CD4-positive, alpha-beta T cell (primary cell): ENCODE data around the gene OR52N5. TPM values are rescaled to one million over a fixed set of nuclear protein-coding genes. Genes with fewer than 3 reads are reported as not detected.

Experiments
- ATAC-seq: fragments of 200-7000 bp; cut with Tn5 transposase; one replicate; pipeline ENCODE4 v1.10.0; 2022; ENCODE audit warnings: mild to moderate bottlenecking; ENCODE audit not compliant: poor library complexity
- CTCF ChIA-PET: fragments of 350-600 bp; sonication (Branson Sonifier 250); formaldehyde crosslinking; loops from one replicate; lab custom pipeline; 2021; ENCODE audit warnings: antibody characterized with exemption, inconsistent platforms; lab: Charles Lee
- POLR2A ChIA-PET: fragments of 350-600 bp; sonication (Branson Sonifier 250); formaldehyde crosslinking; loops from one replicate; lab custom pipeline; 2021; ENCODE audit warnings: antibody characterized with exemption, inconsistent platforms; lab: Charles Lee
- DNase-seq, 14 experiments: peaks; one replicate each; pipeline ENCODE4 v3.0.0-alpha.2; 2013 to 2020; ENCODE audit warnings: mixed read lengths in 2 of 14
- H3K27ac ChIP-seq, 2 donors: one replicate each; pipeline versions ENCODE4 v1.5.1 to v1.7.0; 2013; ENCODE audit warnings: low read length in 2 of 2, low read depth in 1 of 2, mild to moderate bottlenecking in 1 of 2
- H3K27me3 ChIP-seq, 2 experiments: 1 replicate in 1 of 2; 2 replicates in 1 of 2; pipeline versions ENCODE4 v1.6.1 to v1.7.0; 2013; ENCODE audit warnings: low read length in 2 of 2, control low read depth in 1 of 2, mild to moderate bottlenecking in 1 of 2, moderate library complexity in 1 of 2; ENCODE audit not compliant: insufficient read depth in 2 of 2, control insufficient read depth in 1 of 2
- H3K36me3 ChIP-seq: one replicate; pipeline ENCODE4 v1.6.1; 2013; ENCODE audit warnings: low read length, control low read depth; ENCODE audit not compliant: insufficient read depth
- H3K4me1 ChIP-seq: one replicate; pipeline ENCODE4 v1.6.1; 2013; ENCODE audit warnings: low read length, control low read depth; ENCODE audit not compliant: insufficient read depth
- H3K4me3 ChIP-seq: one replicate; pipeline ENCODE4 v1.5.1; 2013; ENCODE audit warnings: mild to moderate bottlenecking, low read length, moderate library complexity
- H3K9me3 ChIP-seq, 2 experiments: 1 replicate in 1 of 2; 2 replicates in 1 of 2; pipeline versions ENCODE4 v1.6.1 to v1.7.0; 2013; ENCODE audit warnings: low read length in 2 of 2, mild to moderate bottlenecking in 2 of 2, control low read depth in 1 of 2, moderate library complexity in 1 of 2; ENCODE audit not compliant: control insufficient read depth in 1 of 2, insufficient read depth in 1 of 2
- H3K27ac Mint-ChIP-seq: one replicate; pipeline ENCODE4 v1.8.0; 2020; ENCODE audit warnings: mixed read lengths
- H3K27me3 Mint-ChIP-seq: one replicate; pipeline ENCODE4 v1.8.0; 2021; ENCODE audit warnings: mixed read lengths
- H3K36me3 Mint-ChIP-seq: one replicate; pipeline ENCODE4 v1.8.0; 2021; ENCODE audit warnings: low read depth, mixed read lengths
- H3K4me1 Mint-ChIP-seq: one replicate; pipeline ENCODE4 v1.8.0; 2021; ENCODE audit warnings: low read depth, mixed read lengths
- H3K4me3 Mint-ChIP-seq: one replicate; pipeline ENCODE4 v1.8.0; 2020; ENCODE audit warnings: mild to moderate bottlenecking, mixed read lengths
- H3K9me3 Mint-ChIP-seq: one replicate; pipeline ENCODE4 v1.8.0; 2020; ENCODE audit warnings: mixed read lengths
- intact Hi-C, 2 experiments: fragments of 100-400 bp; cut with DNase I in 1 of 2; cut with micrococcal nuclease in 1 of 2; formaldehyde crosslinking; loops; one replicate each; pipeline versions ENCODE4 v1.15.1 to v1.9.0; 2023 to 2025; cut with DNase I, micrococcal nuclease
- total RNA-seq, 174 experiments: library from RNA in 2 of 174; stranded (reverse) in 2 of 174; gene quantifications; one replicate each; pipeline ENCODE4 v1.2.3 and lab custom pipeline; 2021 to 2026
- TF ChIP-seq, protein P1 (sequence below): fragments of 200-600 bp; IDR thresholded peaks from one replicate; pipeline ENCODE4 v1.8.0; 2022; ENCODE audit warnings: antibody characterized with exemption, mild to moderate bottlenecking

The OR52N5 gene
- total RNA-seq, 2 experiments from 2014 or later = not detected

DNA sequence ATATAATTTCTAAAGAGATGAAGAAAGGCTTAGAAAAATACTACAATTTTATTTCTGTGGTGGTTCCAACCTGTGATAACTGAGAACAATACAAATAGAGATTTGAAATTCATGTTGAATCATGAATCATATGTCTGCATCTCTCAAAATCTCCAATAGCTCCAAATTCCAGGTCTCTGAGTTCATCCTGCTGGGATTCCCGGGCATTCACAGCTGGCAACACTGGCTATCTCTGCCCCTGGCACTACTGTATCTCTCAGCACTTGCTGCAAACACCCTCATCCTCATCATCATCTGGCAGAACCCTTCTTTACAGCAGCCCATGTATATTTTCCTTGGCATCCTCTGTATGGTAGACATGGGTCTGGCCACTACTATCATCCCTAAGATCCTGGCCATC, 46.8 kb downstream of the OR52N5 start, which contains the start of gene OR56B1:
OR56B1 (plus strand) TSS at position 53 of the 400 bp plus-strand sequence; CDS start at position 122, 69 bp downstream.
- H3K4me3 Mint-ChIP-seq = no peak within 1 kb of the TSS
- intact Hi-C loops = no loop called here
- H3K27ac ChIP-seq = no peak within 1 kb of the TSS
- H3K9me3 ChIP-seq = peaks cover 2 to 3% of the 10 kb centered on the region in 2 experiments
- TF ChIP-seq, protein P1, sequence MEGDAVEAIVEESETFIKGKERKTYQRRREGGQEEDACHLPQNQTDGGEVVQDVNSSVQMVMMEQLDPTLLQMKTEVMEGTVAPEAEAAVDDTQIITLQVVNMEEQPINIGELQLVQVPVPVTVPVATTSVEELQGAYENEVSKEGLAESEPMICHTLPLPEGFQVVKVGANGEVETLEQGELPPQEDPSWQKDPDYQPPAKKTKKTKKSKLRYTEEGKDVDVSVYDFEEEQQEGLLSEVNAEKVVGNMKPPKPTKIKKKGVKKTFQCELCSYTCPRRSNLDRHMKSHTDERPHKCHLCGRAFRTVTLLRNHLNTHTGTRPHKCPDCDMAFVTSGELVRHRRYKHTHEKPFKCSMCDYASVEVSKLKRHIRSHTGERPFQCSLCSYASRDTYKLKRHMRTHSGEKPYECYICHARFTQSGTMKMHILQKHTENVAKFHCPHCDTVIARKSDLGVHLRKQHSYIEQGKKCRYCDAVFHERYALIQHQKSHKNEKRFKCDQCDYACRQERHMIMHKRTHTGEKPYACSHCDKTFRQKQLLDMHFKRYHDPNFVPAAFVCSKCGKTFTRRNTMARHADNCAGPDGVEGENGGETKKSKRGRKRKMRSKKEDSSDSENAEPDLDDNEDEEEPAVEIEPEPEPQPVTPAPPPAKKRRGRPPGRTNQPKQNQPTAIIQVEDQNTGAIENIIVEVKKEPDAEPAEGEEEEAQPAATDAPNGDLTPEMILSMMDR = no peak
- H3K36me3 ChIP-seq = no peaks in the 10 kb centered on the region
- ChIA-PET CTCF (no interaction called here), POLR2A (interaction anchor here (1.1 kb wide), 1 partner anchor 45 kb away, joined by 4 read pairs; no protein-coding TSS in a partner anchor)
- DNase-seq (no peak), ATAC-seq (no peak)
- peaks cover 7% of the 10 kb centered on the region for H3K9me3 Mint-ChIP-seq
- no peak within 1 kb of the TSS for H3K4me3 ChIP-seq
- peaks cover 4% of the 10 kb centered on the region for H3K36me3 Mint-ChIP-seq
- no peaks in the 10 kb centered on the region for H3K27me3 ChIP-seq
- no peaks in the 10 kb centered on the region for H3K4me1 ChIP-seq
- no peak within 1 kb of the TSS for H3K27ac Mint-ChIP-seq
- no peaks in the 10 kb centered on the region for H3K4me1 Mint-ChIP-seq
- H3K27me3 Mint-ChIP-seq = no peaks in the 10 kb centered on the region

DNA sequence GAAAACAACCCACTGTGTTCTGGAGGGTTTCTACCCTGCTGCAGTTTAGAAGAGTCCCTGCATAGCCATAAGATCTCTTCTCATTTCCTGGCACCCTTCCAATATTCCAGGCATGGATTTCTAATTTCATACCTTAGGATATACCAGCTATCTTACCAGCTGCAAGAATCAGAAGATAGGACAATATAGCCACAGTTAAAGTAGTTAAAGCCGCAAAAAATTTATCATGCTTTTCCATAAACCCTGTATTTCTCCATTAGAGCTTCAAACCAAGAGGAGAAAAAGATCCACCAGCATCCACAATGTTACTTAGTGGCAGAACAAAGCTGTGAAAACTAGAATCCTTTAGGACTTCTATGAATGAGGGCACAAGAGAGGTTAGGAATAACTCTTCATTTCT, 55.5 kb downstream of the OR52N5 start:
- Mint-ChIP-seq H3K4me1 (no peaks in the 10 kb centered on the region), H3K9me3 (no peaks in the 10 kb centered on the region), H3K36me3 (no peaks in the 10 kb centered on the region), H3K4me3 (no peak overlapping the region), H3K27me3 (no peaks in the 10 kb centered on the region), H3K27ac (no peak overlapping the region)
- Histone ChIP-seq H3K9me3 (no peaks in the 10 kb centered on the region), H3K27ac (no peak overlapping the region), H3K4me3 (no peak overlapping the region), H3K27me3 (no peaks in the 10 kb centered on the region), H3K4me1 (no peaks in the 10 kb centered on the region), H3K36me3 (no peaks in the 10 kb centered on the region)
- ChIA-PET CTCF (no interaction called here), POLR2A (no interaction called here)
- ATAC-seq (no peak), DNase-seq (no peak)
- intact Hi-C loops = loop anchor here in 1 of 2 experiments (10.0 kb wide), 1 partner anchor 243 kb away; the partner anchor contains the start of gene OR52D1
- TF ChIP-seq, protein P1 = no peak

DNA sequence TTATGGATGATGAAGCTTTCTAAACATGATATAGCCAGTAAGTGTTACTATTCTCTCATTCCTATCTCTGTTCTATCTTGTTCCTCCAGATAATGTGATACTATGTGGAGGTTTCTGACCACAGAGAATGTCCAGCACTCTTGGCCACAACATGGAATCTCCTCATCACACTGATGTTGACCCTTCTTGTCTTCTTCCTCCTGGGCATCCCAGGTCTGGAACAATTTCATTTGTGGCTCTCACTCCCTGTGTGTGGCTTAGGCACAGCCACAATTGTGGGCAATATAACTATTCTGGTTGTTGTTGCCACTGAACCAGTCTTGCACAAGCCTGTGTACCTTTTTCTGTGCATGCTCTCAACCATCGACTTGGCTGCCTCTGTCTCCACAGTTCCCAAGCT, 56.8 kb downstream of the OR52N5 start:
- TF ChIP-seq, protein P1 = no peak
- no peaks in the 10 kb centered on the region for H3K27me3 Mint-ChIP-seq
- no peak for DNase-seq
- H3K4me3 ChIP-seq = no peak overlapping the region
- POLR2A ChIA-PET = no interaction called here
- CTCF ChIA-PET = no interaction called here
- no peaks in the 10 kb centered on the region for H3K36me3 ChIP-seq
- no peaks in the 10 kb centered on the region for H3K27me3 ChIP-seq
- no peaks in the 10 kb centered on the region for H3K9me3 ChIP-seq
- H3K27ac Mint-ChIP-seq = no peak overlapping the region
- no peak overlapping the region for H3K27ac ChIP-seq
- no peak overlapping the region for H3K4me3 Mint-ChIP-seq
- no peak for ATAC-seq
- H3K4me1 Mint-ChIP-seq = no peaks in the 10 kb centered on the region
- H3K36me3 Mint-ChIP-seq = no peaks in the 10 kb centered on the region
- H3K9me3 Mint-ChIP-seq = no peaks in the 10 kb centered on the region
- H3K4me1 ChIP-seq = no peaks in the 10 kb centered on the region
- intact Hi-C loops = loop anchor here in 1 of 2 experiments (10.0 kb wide), 1 partner anchor 242 kb away; the partner anchor contains the start of gene OR52D1

Other genes with a start within 250 kb of the OR52N5 start
- under 1 TPM in 1 of 2 experiments, not detected in 1; 0.22 TPM for gene OR52H1, start 234.8 kb downstream of the OR52N5 start, total RNA-seq
- gene OR52B6, start 202.5 kb downstream of the OR52N5 start, total RNA-seq = not detected
- gene TRIM6, start 186.7 kb downstream of the OR52N5 start, total RNA-seq = not detected
- gene TRIM34, start 158.4 kb downstream of the OR52N5 start, total RNA-seq = 1 to 10 TPM; 3.0 to 3.5 TPM
- 1 to 10 TPM; 5.9 to 8.0 TPM for gene TRIM5, start 98.3 kb downstream of the OR52N5 start, total RNA-seq
- gene TRIM22, start 93.6 kb downstream of the OR52N5 start, total RNA-seq = 100 to 1,000 TPM; 198 to 206 TPM
- under 1 TPM; 0.14 to 0.17 TPM for gene OR56B1, start 46.9 kb downstream of the OR52N5 start, total RNA-seq
- under 1 TPM; 0.50 to 0.96 TPM for gene OR52N4, start 29.1 kb downstream of the OR52N5 start, total RNA-seq
- not detected for gene OR52N1, start 7.9 kb upstream of the OR52N5 start, total RNA-seq
- not detected for gene OR52N2, start 25.6 kb upstream of the OR52N5 start, total RNA-seq
- gene OR52E6, start 58.5 kb upstream of the OR52N5 start, total RNA-seq = not detected
- gene OR52E8, start 74.3 kb upstream of the OR52N5 start, total RNA-seq = not detected
- gene OR52E4, start 97.3 kb upstream of the OR52N5 start, total RNA-seq = not detected
- gene OR52E5, start 109.9 kb upstream of the OR52N5 start, total RNA-seq = not detected
- not detected for gene OR56A3, start 158.9 kb upstream of the OR52N5 start, total RNA-seq
- not detected for gene OR56A5, start 185.1 kb upstream of the OR52N5 start, total RNA-seq
- not detected for gene OR52L1, start 203.6 kb upstream of the OR52N5 start, total RNA-seq
- gene OR56A4, start 223.6 kb upstream of the OR52N5 start, total RNA-seq = not detected
- gene OR56A1, start 247.4 kb upstream of the OR52N5 start, total RNA-seq = not detected